WTC11 (cell line): ENCODE data around the gene BOLL.

Experiments
- AFF4 ChIP-seq: sonication (generic); formaldehyde crosslinking; IDR thresholded peaks from 2 replicates; pipeline ENCODE4 v1.8.1; 2023; ENCODE audit warnings: mild to moderate bottlenecking, missing genetic modification reagents, borderline replicate concordance
- ATF2 ChIP-seq: sonication (generic); formaldehyde crosslinking; IDR thresholded peaks from 2 replicates; pipeline ENCODE4 v1.8.1; 2022; ENCODE audit warnings: low read depth, missing genetic modification reagents, borderline replicate concordance
- ATF3 ChIP-seq: sonication (generic); formaldehyde crosslinking; conservative IDR thresholded peaks from 2 replicates; pipeline ENCODE4 v1.8.1; 2022; ENCODE audit warnings: mild to moderate bottlenecking, missing genetic modification reagents
- CTCF ChIP-seq: fragments of 200-600 bp; IDR thresholded peaks from 2 replicates; pipeline ENCODE4 v1.8.0; 2022; ENCODE audit warnings: antibody characterized with exemption
- E2F5 ChIP-seq: sonication (generic); formaldehyde crosslinking; IDR thresholded peaks from 2 replicates; pipeline ENCODE4 v1.8.1; 2022; ENCODE audit warnings: mild to moderate bottlenecking, moderate library complexity, missing genetic modification reagents
- MAX ChIP-seq: sonication (generic); formaldehyde crosslinking; IDR thresholded peaks from 2 replicates; pipeline ENCODE4 v1.8.0; 2022; ENCODE audit warnings: mild to moderate bottlenecking, missing genetic modification reagents
- NFE2L1 ChIP-seq: sonication (generic); formaldehyde crosslinking; IDR thresholded peaks from 2 replicates; pipeline ENCODE4 v1.8.1; 2023; ENCODE audit warnings: missing genetic modification reagents
- RORB ChIP-seq: fragments of 250-450 bp; sonication (Bioruptor Pico); IDR thresholded peaks from 2 replicates; pipeline ENCODE4 v1.9.0; 2021; ENCODE audit warnings: mild to moderate bottlenecking
- ZNF671 ChIP-seq: fragments of 250-450 bp; sonication (Bioruptor Pico); IDR thresholded peaks from 2 replicates; pipeline ENCODE4 v1.8.0; 2021; ENCODE audit warnings: mild to moderate bottlenecking
- TF ChIP-seq, protein P1 (sequence below): sonication (generic); formaldehyde crosslinking; conservative IDR thresholded peaks from 2 replicates; pipeline ENCODE4 v1.8.1; 2023; ENCODE audit warnings: mild to moderate bottlenecking, low read depth, missing genetic modification reagents, moderate library complexity
- TF ChIP-seq, protein P2 (sequence below): sonication (generic); formaldehyde crosslinking; IDR thresholded peaks from 2 replicates; pipeline ENCODE4 v1.8.1; 2023; ENCODE audit warnings: mild to moderate bottlenecking, missing genetic modification reagents, moderate library complexity

- TF ChIP-seq MAX (CRISPR knock-in tag) (no peak), RORB (CRISPR knock-in tag) (no peak), E2F5 (CRISPR knock-in tag) (no peak), NFE2L1 (CRISPR knock-in tag) (no peak), CTCF (peak; percentile 61; the same call in 1 of the 2 replicates), ATF3 (CRISPR knock-in tag) (no peak), AFF4 (CRISPR knock-in tag) (no peak), ATF2 (CRISPR knock-in tag) (no peak), ZNF671 (CRISPR knock-in tag) (no peak)
- TF ChIP-seq, protein P1, sequence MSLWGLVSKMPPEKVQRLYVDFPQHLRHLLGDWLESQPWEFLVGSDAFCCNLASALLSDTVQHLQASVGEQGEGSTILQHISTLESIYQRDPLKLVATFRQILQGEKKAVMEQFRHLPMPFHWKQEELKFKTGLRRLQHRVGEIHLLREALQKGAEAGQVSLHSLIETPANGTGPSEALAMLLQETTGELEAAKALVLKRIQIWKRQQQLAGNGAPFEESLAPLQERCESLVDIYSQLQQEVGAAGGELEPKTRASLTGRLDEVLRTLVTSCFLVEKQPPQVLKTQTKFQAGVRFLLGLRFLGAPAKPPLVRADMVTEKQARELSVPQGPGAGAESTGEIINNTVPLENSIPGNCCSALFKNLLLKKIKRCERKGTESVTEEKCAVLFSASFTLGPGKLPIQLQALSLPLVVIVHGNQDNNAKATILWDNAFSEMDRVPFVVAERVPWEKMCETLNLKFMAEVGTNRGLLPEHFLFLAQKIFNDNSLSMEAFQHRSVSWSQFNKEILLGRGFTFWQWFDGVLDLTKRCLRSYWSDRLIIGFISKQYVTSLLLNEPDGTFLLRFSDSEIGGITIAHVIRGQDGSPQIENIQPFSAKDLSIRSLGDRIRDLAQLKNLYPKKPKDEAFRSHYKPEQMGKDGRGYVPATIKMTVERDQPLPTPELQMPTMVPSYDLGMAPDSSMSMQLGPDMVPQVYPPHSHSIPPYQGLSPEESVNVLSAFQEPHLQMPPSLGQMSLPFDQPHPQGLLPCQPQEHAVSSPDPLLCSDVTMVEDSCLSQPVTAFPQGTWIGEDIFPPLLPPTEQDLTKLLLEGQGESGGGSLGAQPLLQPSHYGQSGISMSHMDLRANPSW (CRISPR knock-in tag): no peak
- TF ChIP-seq, protein P2, sequence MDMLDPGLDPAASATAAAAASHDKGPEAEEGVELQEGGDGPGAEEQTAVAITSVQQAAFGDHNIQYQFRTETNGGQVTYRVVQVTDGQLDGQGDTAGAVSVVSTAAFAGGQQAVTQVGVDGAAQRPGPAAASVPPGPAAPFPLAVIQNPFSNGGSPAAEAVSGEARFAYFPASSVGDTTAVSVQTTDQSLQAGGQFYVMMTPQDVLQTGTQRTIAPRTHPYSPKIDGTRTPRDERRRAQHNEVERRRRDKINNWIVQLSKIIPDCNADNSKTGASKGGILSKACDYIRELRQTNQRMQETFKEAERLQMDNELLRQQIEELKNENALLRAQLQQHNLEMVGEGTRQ (CRISPR knock-in tag): no peak
Measured at GRCh38 chr2:197777823-197778407, 7.2 kb downstream of the BOLL start.
